GM19467 (cell line): ENCODE data around the gene PQBP1.

Source experiments
- ATAC-seq: cut with Tn5 transposase; IDR thresholded peaks from one replicate; pipeline ENCODE4 v1.9.1; 2021; ENCODE audit warnings: mild to moderate bottlenecking, moderate library complexity; ENCODE audit not compliant: unreplicated experiment

The PQBP1 gene

GRCh38 chrX:48919947-48920717 is 22.4 kb downstream of the PQBP1 start:
- no peak for ATAC-seq

DNA sequence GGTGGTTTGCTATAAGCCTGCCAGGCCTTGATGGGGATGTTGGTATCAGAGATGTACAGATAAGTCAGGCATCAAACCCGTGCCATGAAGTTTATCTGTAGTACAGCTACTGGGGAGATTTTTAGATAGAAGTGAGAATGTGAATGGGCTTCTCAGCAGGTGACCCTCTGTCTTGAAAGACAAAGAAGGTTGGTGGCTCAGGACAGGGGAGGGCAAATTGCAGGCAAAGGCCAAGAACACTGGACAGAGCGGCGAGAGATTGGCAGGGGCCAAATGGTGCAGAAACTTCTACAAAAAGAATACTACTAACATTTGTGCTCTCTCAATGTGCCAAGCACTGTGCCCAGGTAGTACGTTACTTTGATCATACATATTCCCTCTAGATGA is 23.0 kb downstream of the PQBP1 start:
- ATAC-seq, result no peak

- no peak for ATAC-seq
Measured at GRCh38 chrX:48923771-48924170, 26.0 kb downstream of the PQBP1 start.

DNA sequence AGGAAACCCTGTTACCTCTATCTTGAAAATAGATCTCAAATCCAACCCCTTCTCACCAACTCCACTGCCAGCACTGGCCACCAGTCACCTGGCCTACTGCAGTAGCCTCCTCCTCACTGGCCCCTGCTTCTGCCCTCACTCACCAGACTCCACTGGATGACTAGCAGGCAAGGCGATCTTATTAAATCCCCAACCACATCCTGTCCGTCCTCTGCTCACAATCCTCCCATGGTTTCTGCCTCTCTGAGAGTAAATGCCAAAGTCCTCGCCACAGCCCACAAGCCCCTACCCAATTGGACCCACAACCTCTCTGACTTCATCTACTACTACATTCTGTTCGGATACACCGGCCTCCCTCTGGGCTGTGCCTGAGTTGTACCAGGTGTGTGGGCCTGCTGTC is 26.5 kb downstream of the PQBP1 start:
- ATAC-seq, result no peak

DNA sequence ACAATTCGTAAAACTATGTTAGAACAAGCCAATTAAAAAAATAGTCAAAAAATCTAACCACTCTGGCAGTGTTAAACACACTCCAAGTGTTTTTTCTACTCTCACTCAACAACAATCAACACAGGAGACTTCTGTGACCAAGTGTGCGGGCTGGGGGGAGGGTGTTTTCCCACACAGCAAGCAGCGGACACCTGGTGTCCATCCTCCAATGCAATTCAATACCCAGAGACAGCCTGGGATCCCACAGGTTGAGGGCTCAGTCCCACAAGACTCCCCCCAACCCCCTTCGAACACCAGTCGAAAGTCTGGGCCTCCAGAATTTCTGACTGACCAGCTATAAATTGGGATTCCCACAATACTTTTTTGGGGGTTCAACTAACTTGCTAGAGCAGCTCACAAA is 29.4 kb downstream of the PQBP1 start:
- no peak for ATAC-seq

DNA sequence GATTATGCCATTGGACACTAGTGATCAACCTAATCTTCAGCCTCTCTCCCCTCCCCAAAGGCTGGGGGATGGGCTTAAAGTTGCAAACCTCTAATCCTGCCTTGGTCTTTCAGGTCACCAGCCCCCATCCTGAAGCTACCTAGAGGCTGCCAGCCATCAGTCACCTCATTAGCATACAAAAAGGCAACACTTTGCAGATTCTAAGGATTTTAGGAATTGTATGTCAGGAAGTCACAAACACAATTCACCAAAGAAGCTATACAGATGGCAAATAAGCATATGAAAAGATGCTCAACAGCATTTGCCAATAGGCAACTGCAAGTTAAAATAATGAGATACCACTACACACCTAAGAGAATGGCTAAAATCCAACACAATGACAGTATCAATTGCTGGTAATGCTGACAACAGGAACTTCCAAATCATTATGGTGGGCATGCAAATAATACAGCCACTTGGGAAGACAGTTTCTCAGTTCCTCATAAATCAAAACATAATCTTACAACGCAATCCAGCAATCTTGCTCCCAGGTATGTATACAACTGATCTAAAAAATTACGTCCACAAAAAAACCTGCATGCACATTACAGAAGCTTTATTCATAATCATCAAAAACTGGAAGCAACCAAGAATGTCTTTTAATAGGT is 30.1 kb downstream of the PQBP1 start:
- no peak for ATAC-seq

- no peak for ATAC-seq
Measured at GRCh38 chrX:48933757-48934156, 36.0 kb downstream of the PQBP1 start.

- ATAC-seq, result no peak
Measured at GRCh38 chrX:48934581-48935300, 37.0 kb downstream of the PQBP1 start.

GRCh38 chrX:48935301-48935670 is 37.6 kb downstream of the PQBP1 start:
- no peak for ATAC-seq

GRCh38 chrX:48936429-48937053 is 38.8 kb downstream of the PQBP1 start:
- ATAC-seq, result no peak

- ATAC-seq, result peak; percentile 39
Measured at GRCh38 chrX:48937054-48937907, 39.6 kb downstream of the PQBP1 start.

GRCh38 chrX:48938721-48939425 is 41.1 kb downstream of the PQBP1 start:
- peak; percentile 56 for ATAC-seq

DNA sequence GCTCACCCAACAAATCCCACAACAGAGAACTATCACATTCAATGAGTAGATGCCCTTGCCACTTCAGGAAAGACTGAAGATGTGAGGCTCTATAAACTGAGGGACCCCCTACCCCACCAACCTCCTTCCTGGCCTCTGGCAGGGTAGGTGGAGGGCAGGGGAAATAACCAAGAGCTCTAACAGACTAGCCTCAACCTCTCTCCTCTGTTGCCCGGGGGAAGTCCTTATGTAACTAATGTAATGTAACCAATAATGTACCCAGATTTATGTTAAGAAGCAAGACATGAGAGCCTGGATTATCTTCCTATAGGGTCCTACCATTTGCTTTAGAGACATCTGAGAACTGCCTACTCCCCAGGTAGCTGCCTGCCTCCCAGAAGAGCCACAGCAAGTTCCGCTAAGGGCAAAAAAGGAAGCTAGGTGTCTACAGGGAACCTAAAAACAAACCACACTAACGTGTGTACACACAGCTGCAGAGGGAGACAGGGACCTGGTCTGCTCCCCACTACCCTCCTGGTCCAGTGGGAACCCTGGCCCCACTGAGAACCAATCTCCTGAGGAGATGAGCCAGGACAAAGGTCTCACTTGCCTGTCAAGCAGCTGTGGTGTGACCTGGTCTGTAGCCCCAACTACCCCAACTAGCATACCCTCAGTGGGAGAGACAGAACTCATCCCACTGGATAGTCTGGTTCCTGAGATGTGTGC is 41.9 kb downstream of the PQBP1 start:
- no peak for ATAC-seq

DNA sequence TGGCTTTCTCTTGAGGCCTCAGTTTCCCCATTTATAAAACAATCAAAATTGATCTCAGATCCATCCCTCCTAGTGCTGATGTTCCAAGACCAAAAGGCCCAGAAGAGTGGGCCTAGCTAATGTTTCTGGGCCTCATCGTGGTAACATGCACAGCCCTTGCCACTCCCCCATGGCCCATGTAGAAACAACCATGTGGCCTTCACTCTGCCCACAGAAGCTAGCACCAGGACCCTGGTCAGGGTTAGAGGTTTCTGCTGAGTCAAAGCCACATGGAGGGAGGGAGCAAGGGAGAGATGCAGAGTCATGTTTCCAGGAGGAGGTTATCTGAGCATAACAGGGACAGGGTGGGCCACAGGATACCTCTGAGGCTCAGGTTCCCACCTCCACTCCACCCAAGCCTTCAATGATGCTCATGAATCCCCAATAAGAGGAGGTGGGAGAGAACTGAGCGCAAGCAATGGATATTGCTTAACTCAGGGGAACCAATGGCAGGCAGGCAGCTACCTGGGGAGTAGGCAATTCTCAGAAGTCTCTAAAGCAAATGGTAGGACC is 42.8 kb downstream of the PQBP1 start:
- no peak for ATAC-seq

DNA sequence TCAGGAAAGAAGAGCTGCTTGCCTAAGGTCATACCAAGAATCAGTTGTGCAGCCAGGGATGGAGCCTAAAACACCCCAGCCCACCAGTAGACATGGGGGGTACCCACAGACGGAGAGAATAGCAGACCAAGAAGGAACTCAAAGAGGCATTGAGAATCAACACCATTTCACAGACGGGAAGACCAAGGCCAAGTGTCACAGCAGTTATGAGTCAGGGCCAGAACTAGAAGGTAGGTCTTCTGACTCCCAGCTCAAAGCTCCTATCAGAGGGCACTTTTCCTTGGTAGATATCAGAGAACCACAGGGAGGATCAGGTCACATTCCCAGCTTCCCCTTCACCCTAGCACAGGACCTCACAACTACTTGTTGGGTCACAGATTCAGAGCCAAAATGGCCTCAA is 45.2 kb downstream of the PQBP1 start:
- ATAC-seq, result no peak

- no peak for ATAC-seq
Measured at GRCh38 chrX:48945517-48946348, 48.0 kb downstream of the PQBP1 start.

- ATAC-seq, result no peak
Measured at GRCh38 chrX:48948589-48948988, 50.9 kb downstream of the PQBP1 start.
